Measurements from ENCODE around the gene GPX4. TPM values are rescaled to one million over a fixed set of nuclear protein-coding genes. Genes with fewer than 3 reads are reported as not detected.

The GPX4 gene
- total and polyA plus RNA-seq, 9 of the 15 experiments (the other 6 are each of a cell fraction or from before 2014, with no cell fraction given): 61.4 to 661 (median 349) TPM

DNA sequence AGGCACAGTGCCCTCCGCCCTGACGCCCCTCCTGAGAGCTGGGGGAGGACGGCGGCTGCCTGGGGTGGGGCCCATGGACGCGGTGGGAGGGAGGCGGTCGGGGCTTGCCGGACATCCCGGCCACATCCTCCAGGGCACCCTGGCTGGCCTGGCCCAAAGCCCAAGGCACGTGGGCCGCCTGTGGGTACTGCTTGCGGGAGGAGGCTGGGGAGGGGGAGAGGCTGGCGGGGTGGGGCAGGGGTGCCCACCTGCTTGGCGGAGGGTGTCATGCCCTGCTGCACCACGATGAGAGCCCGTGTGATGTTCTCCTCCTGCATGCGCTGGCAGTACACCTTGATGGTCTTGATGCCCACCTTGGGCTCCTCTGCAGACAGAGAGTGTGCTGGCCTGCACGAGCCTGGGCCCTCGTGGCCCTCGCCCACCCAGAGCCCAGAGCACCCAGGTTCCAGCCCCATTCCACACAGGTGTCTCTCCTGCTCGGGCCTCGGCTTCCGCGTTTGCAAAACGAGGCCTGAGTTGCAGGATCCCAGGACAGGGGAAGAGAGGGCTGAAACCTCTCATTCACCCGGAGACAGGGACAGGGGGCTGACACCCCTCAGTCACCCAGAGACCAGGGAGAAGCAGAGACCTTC is 12.1 kb upstream of the GPX4 start:
- ChIA-PET POLR2A (interaction anchor here (6.2 kb wide), 1 partner anchor 7 kb away, joined by 45 read pairs; no protein-coding TSS in a partner anchor), CTCF (ENCODE audit: low intra/inter-chr PET ratio) (no interaction called here)
- TF ChIP-seq KDM4B (IDR thresholded peaks at IDR 0.05; ENCODE audit: borderline replicate concordance in 2 of 2, low read depth in 1 of 2): no peak
- TF ChIP-seq, protein P1, sequence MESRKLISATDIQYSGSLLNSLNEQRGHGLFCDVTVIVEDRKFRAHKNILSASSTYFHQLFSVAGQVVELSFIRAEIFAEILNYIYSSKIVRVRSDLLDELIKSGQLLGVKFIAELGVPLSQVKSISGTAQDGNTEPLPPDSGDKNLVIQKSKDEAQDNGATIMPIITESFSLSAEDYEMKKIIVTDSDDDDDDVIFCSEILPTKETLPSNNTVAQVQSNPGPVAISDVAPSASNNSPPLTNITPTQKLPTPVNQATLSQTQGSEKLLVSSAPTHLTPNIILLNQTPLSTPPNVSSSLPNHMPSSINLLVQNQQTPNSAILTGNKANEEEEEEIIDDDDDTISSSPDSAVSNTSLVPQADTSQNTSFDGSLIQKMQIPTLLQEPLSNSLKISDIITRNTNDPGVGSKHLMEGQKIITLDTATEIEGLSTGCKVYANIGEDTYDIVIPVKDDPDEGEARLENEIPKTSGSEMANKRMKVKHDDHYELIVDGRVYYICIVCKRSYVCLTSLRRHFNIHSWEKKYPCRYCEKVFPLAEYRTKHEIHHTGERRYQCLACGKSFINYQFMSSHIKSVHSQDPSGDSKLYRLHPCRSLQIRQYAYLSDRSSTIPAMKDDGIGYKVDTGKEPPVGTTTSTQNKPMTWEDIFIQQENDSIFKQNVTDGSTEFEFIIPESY (CRISPR knock-in tag; IDR thresholded peaks at IDR 0.05): peak; percentile 51; the same call in 1 of the 2 replicates
- peaks cover 42% of the 10 kb centered on the region for H3K79me2 ChIP-seq (ENCODE audit: control insufficient read depth, insufficient read depth, low read length)
- H3K9ac ChIP-seq (ENCODE audit: insufficient read depth in 1 of 2, low read depth in 2 of 2, low read length in 2 of 2): peak overlapping the region in 1 of 2 experiments; percentile 26; a peak in 2 of 4 replicates
- in situ Hi-C loops (cut with MboI): no loop called here
- peaks cover 11% of the 10 kb centered on the region; the same call in 1 of the 2 replicates for H4K20me1 ChIP-seq (replicated peaks; ENCODE audit: control insufficient read depth, insufficient read depth, low read length)
- H3K27me3 ChIP-seq (ENCODE audit: control insufficient read depth in 2 of 2, insufficient read depth in 2 of 2, low read length in 2 of 2): no peaks in the 10 kb centered on the region
- no peak for ATAC-seq
- intact Hi-C loops (cut with micrococcal nuclease): no loop called here
- no peak for FAIRE-seq
- no peak for DNase-seq (ENCODE audit: extremely low read depth in 1 of 4, low spot score in 3 of 4)
- H3K9me3 ChIP-seq (replicated peaks; ENCODE audit: control insufficient read depth, insufficient read depth, low read depth, low read length): no peaks in the 10 kb centered on the region
- no peak overlapping the region for H3K4me3 ChIP-seq
- H3K4me2 ChIP-seq (ENCODE audit: insufficient read depth, low read length): no peak overlapping the region
- 94% methylated on average over 15 of the region's 27 CpGs for WGBS (ENCODE audit: insufficient coverage, low coverage, missing lambda C conversion rate)
- H3K36me3 ChIP-seq (ENCODE audit: control insufficient read depth, insufficient read depth, low read length): peaks cover 65% of the 10 kb centered on the region
- H3K9me1 ChIP-seq (ENCODE audit: control insufficient read depth, insufficient read depth, low read length): no peaks in the 10 kb centered on the region
- peaks cover 9 to 65% of the 10 kb centered on the region in 2 experiments; a peak in 4 of 5 replicates for H3K4me1 ChIP-seq (replicated peaks in 1 of 2; ENCODE audit: control insufficient read depth in 2 of 2, insufficient read depth in 2 of 2, low read length in 2 of 2)
- no peak overlapping the region for H3K27ac ChIP-seq (ENCODE audit: extremely low read depth, low read depth, low read length)
- H2AFZ ChIP-seq (ENCODE audit: low read depth, low read length): no peak overlapping the region
- BruUV-seq (replicated peaks): no TSS peak
